Natural killer cell treated with Interleukin-12 subunit alpha and Interleukin-12 subunit beta and Interleukin-15 and Interleukin-18, amount 100 ng/mL, for 72 hours (primary cell): ENCODE results near the gene ASB6. TPM values are rescaled to one million over a fixed set of nuclear protein-coding genes. Genes with fewer than 3 reads are reported as not detected.

ENCODE experiments used
- ATAC-seq, 2 donors: fragments of 150-1000 bp; cut with Tn5 transposase in 1 of 2; sonication (Bioruptor Pico), chemical (Tn5 transposase) in 1 of 2; 2 replicates each; pipeline ENCODE4 v1.10.0; 2021
- DNase-seq: peaks from one replicate; pipeline ENCODE4 v3.0.0; 2022; ENCODE audit warnings: low spot score
- H3K27ac Mint-ChIP-seq, 2 donors: 1 replicate in 1 of 2; 2 replicates in 1 of 2; pipeline ENCODE4 v1.8.0; 2022; ENCODE audit warnings: mixed read lengths in 2 of 2, mild to moderate bottlenecking in 1 of 2, moderate library complexity in 1 of 2
- H3K27me3 Mint-ChIP-seq, 2 donors: 1 replicate in 1 of 2; 2 replicates in 1 of 2; pipeline ENCODE4 v1.8.0; 2022; ENCODE audit warnings: mixed read lengths in 2 of 2
- H3K36me3 Mint-ChIP-seq: one replicate; pipeline ENCODE4 v1.8.0; 2022; ENCODE audit warnings: mixed read lengths
- H3K4me1 Mint-ChIP-seq, 2 donors: 1 replicate in 1 of 2; 2 replicates in 1 of 2; pipeline ENCODE4 v1.8.0; 2022; ENCODE audit warnings: low read depth in 2 of 2, mixed read lengths in 2 of 2, mild to moderate bottlenecking in 1 of 2
- H3K4me3 Mint-ChIP-seq: one replicate; pipeline ENCODE4 v1.8.0; 2022; ENCODE audit warnings: mixed read lengths
- H3K9me3 Mint-ChIP-seq: 2 replicates; pipeline ENCODE4 v1.8.0; 2022; ENCODE audit warnings: mixed read lengths
- total RNA-seq, 2 donors: library from RNA; stranded (reverse); gene quantifications; one replicate each; pipeline ENCODE4 v1.2.3, GENCODE V29; 2022

Gene ASB6
- total RNA-seq, 2 donors from 2014 or later: 31.0 to 42.5 TPM

DNA sequence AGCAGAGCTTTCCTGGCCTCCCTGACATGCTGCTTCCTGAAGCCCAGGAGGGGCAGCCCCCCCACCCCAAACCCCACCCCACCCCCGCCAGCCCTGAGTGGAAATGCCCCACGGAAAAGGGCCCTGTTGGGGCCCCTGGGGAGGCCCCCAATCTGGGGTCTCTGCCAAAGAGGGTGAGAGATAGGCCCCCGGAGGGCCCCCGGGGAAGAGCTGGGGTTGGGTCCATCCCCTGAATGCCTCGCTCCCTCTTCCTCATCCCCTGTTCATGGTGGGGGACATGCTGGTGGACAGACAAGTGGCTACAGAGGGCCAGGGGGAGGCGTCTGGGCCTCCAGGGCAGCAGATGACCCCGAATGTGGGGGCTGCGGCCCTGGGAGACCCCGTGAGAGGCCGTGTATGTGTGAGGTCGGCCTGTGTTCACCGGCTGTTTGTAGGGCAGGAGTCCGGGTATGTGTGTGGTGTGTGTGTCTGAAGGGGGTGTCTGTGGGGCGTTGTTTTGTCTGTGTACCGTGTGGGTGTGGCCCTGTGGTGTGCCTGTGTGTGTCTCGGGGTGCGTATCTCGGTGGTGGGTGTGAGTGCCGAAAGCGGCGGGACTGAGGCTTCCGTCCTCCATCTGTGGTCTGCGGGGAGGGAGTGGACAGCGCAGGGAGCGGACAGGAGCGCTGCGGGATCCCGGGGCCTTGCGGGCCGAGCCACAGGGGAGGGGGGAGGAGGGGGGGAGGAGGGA lies 32.3 kb downstream of the ASB6 start:
- Mint-ChIP-seq H3K27ac (peak overlapping the region; percentile 26 to 29), H3K9me3 (no peaks in the 10 kb centered on the region)

DNA sequence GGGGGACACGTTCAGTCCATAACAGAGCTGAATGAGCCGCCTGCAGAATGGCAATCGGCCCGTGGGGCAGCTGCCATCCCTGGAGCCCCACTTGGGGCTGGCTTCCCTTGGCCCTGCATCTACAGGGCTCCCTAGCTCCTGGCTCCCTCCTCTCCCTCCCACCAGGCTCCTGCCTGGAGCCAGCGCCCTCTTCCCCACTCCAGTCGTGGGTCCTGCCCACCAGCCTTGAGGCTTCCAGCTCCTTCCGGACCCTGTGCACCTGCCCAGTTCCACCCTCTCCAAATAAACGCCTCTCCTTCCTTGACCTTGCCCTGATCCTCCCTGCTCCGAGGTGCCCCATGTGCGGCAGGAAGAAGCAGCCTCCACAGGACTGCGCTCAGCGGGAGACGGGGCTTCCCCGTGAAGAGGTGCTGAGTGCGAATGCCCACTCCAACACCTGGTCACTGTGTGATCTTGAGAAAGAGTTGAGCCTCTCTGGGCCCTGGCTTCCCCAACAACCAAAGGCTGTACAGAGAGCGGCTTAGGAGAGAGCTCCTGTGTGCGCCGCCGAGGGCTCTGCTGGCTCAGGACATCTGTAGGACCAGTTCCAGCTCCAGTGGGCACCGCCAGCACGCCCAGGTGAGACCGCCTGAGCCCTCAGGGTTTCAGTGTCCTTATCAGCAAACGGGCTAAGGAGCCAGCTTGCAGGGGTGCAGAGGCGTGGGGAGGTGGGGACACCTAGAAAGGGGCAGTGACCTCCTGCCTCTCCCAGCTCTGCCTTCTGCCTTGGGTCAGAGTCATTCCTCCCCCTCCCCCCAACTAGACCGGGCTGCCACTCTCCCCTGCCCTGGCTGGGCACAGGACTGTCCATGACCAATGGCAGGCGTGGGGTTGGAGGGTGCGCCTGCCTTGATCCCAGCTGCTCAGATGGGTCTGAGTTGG lies 33.1 kb downstream of the ASB6 start:
- ATAC-seq (no peak), DNase-seq (no peak)
- H3K4me3 Mint-ChIP-seq: peak overlapping the region; percentile 36
- peak overlapping the region in 1 of 2 donors; percentile 25 for H3K27ac Mint-ChIP-seq
- peaks cover 0 to 2% of the 10 kb centered on the region in 2 donors for H3K27me3 Mint-ChIP-seq
- H3K9me3 Mint-ChIP-seq: no peaks in the 10 kb centered on the region
- no peaks in the 10 kb centered on the region for H3K36me3 Mint-ChIP-seq
- H3K4me1 Mint-ChIP-seq: peaks cover 22 to 29% of the 10 kb centered on the region in 2 donors

More for the DNA sequence above, 32.3 kb downstream of the ASB6 start:
- ATAC-seq: peak in 1 of 2 donors; percentile 24
- Mint-ChIP-seq H3K36me3 (no peaks in the 10 kb centered on the region), H3K4me3 (peak overlapping the region; percentile 91), H3K27me3 (peaks cover 0 to 2% of the 10 kb centered on the region in 2 donors), H3K4me1 (peaks cover 22 to 25% of the 10 kb centered on the region in 2 donors)
- DNase-seq: no peak

DNA sequence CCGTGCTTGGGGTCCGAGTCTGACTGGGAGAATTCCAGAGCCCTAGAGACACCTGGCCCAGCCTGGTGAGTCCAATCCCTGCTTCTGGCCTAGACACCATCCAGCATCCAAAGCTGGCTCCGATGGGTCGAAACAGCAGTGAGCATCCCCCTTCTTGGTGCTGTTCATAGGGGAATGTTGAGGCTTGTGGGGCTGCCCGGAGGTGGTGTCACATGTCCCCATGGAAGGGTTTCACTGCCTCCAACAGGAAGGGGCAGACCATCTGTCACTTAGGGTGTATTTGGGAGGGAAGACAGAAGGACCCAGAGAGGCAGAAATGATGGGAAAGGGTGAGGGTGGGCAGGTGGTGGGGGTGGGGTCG lies 34.9 kb downstream of the ASB6 start:
- peaks cover 22 to 37% of the 10 kb centered on the region in 2 donors for H3K4me1 Mint-ChIP-seq
- no peaks in the 10 kb centered on the region for H3K27me3 Mint-ChIP-seq
- DNase-seq (no peak), ATAC-seq (no peak)
- H3K36me3 Mint-ChIP-seq: no peaks in the 10 kb centered on the region
- H3K9me3 Mint-ChIP-seq: no peaks in the 10 kb centered on the region
- H3K27ac Mint-ChIP-seq: peak overlapping the region; percentile 75 to 90
- no peak overlapping the region for H3K4me3 Mint-ChIP-seq

DNA sequence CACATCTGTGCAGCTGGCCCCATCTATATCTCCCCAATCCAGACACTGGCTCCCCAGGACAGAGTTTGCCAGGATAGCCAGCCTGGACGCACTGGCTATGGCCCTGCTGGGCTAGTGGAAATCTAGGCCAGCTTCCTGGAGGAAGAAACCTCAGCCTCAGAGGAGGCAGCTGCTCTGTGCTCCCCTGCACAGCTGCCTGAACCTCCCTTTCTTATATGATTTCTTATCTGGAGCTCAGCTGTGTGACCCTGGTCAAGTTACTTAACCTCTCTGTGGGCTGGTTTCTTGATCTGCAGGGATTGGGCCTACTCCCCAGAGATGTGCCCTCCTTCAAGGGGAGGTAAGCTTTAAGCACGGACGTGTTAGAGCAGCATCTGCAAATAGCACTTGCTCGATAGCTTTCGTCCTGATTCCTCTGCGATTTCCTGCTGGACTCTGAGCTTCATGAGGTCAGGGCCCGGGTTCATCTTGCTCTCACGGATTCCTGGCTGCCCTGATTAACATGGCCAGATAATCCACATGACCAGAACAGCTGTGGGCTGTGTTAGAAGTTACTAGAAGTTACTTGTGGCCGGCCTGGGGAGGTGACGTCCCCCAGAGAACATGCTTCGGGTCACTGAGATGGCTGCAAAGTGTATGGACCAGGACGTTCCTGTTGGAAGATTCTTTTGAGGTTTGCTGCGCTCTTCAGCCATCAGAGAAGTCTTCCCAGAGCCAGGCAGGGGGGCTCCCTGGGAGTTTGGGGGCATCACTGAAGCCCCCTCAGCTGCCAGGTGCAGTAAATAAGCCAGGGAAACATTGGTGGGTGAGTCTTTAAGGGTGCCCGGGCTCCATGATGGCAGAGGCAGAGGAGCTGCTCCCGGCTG lies 35.6 kb downstream of the ASB6 start:
- DNase-seq (no peak), ATAC-seq (no peak)
- Mint-ChIP-seq H3K36me3 (no peaks in the 10 kb centered on the region), H3K4me3 (no peak overlapping the region), H3K27ac (peak overlapping the region; percentile 75 to 90), H3K27me3 (no peaks in the 10 kb centered on the region), H3K9me3 (no peaks in the 10 kb centered on the region), H3K4me1 (peaks cover 22 to 37% of the 10 kb centered on the region in 2 donors)

DNA sequence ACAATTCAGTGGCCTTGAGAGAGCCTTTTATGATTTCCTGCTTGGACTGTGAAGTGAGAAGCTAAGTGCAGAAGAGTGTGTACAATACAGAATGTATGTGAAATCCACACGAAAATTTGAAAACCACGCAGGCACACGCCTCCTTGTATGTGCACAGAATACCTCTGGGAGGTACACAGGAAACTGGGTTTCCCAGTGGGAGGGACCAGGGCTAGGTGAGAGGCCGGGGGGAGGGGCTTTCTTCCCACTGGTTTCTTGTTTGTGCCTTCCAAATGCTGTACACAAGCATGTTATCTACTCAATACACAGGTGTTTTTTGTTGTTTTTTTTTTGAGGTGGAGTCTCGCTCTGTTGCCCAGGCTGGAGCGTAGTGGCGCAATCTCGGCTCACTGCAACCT lies 37.2 kb downstream of the ASB6 start:
- Mint-ChIP-seq H3K27me3 (peaks cover 0 to 3% of the 10 kb centered on the region in 2 donors), H3K27ac (no peak overlapping the region), H3K4me1 (peaks cover 19 to 37% of the 10 kb centered on the region in 2 donors), H3K9me3 (no peaks in the 10 kb centered on the region), H3K36me3 (no peaks in the 10 kb centered on the region), H3K4me3 (no peak overlapping the region)
- DNase-seq (no peak), ATAC-seq (no peak)

DNA sequence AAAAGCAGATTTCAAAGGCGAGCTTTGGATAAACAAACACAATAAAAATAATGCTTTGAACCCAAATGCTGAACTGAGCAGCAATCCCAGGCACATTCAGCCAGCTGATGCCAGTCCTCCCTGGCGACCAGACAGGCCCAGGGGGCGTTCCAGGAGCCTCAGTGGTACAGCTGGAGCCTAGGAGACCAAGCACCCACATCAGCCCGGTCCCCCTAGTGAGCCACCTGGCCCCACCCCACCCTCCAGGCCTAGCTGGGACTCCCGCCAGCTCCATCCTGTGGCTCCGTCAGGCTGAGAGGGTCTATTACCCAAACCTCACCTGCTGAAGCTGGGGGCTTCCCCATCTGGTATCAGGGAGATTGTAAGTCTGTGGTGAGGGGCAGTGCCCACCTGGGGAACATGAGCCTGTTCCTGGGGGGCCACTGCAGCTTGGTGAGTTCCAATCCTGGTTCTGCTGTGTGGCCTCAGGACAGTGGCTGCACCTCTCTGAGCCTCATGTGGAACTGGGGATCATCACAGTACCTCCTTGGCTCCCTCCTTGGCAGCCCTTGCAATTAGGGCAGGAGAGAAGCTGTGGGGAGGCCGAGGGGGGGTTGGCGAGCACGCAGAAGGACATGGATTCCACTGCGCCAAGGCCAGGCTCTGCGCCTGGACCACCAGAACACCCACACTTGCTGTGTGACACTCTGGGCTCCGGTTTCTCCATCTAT lies 37.7 kb downstream of the ASB6 start:
- no peaks in the 10 kb centered on the region for H3K9me3 Mint-ChIP-seq
- no peak overlapping the region for H3K27ac Mint-ChIP-seq
- H3K4me3 Mint-ChIP-seq: no peak overlapping the region
- H3K27me3 Mint-ChIP-seq: peaks cover 0 to 3% of the 10 kb centered on the region in 2 donors
- DNase-seq: no peak
- no peak for ATAC-seq
- peaks cover 16 to 35% of the 10 kb centered on the region in 2 donors for H3K4me1 Mint-ChIP-seq
- H3K36me3 Mint-ChIP-seq: no peaks in the 10 kb centered on the region

DNA sequence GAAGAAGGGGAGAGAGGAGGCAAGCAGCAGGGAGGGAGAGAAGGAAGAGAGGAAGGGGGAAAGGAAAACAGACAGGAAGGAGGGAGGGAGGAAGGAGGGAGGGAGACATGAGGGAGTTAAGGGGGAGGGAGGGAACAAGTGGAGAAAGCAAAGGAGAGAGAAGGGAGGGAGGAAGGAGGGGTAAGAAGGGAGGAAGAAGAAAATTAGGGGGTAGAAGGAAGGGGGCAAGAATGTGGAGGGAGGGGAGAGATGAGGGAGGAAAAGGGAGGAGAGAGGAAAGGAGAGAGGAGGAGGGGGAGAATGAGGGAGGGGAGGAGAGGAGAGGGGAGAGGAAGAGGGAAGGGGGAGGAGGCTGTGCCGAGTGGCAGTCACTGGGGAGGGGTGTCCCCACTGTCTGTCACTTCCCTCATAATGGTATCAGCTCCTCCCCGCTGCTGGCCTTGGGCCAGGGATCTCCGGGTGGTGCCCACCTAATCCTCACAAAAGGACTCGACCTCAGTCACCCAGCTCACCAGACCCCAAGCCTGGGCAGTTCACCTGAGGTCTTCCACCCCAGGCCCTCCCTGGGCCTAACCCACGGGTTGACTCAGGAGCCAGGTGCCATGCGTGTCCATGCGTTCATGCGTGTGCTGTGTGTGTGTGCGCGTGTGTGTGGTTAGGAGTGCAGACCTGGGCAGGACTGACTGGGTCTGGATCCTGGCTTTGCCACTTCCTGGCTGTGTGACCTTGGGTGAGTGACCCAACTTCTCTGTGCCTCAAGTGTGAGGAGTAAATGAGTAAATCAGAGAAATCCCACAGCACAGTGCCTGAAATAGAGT lies 39.1 kb downstream of the ASB6 start:
- ATAC-seq: peak; percentile 48 to 49
- Mint-ChIP-seq H3K4me1 (peaks cover 18 to 36% of the 10 kb centered on the region in 2 donors), H3K36me3 (no peaks in the 10 kb centered on the region), H3K4me3 (no peak overlapping the region), H3K9me3 (no peaks in the 10 kb centered on the region), H3K27me3 (peaks cover 7 to 8% of the 10 kb centered on the region in 2 donors), H3K27ac (peak overlapping the region in 1 of 2 donors; percentile 61)
- no peak for DNase-seq

DNA sequence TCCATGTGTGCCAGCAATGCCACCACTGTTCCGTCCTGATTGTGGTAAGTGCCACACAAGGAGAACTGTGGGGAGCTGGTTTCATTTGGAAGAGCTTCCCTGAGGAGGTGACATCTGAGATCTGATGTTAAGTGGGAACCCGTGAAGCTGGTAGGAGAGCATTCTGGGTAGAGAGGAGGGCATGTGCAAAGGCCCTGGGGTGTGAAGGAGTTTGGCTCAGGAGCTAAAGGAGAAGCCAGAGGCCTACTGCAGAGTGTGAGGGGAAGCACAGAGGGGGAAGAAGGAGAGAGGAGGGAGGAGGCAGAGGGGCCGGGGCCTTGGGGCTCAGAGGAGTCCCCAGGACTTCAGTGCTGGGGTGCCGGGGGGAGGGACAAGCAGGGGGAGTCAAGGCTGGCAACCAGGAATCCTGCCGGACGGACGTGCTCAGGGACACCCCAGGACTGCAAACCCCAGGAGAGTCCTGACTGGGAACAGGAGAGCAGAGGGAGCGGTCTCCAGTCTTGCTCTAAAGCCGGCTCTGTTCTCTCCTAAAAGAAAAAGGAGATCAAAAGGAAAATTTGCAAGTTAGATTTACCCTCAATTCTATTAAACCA lies 40.8 kb downstream of the ASB6 start:
- H3K9me3 Mint-ChIP-seq: no peaks in the 10 kb centered on the region
- no peaks in the 10 kb centered on the region for H3K36me3 Mint-ChIP-seq
- DNase-seq: no peak
- peaks cover 8 to 27% of the 10 kb centered on the region in 2 donors for H3K4me1 Mint-ChIP-seq
- H3K4me3 Mint-ChIP-seq: no peak overlapping the region
- ATAC-seq: no peak
- H3K27me3 Mint-ChIP-seq: peaks cover 8% of the 10 kb centered on the region in 2 donors
- no peak overlapping the region for H3K27ac Mint-ChIP-seq

DNA sequence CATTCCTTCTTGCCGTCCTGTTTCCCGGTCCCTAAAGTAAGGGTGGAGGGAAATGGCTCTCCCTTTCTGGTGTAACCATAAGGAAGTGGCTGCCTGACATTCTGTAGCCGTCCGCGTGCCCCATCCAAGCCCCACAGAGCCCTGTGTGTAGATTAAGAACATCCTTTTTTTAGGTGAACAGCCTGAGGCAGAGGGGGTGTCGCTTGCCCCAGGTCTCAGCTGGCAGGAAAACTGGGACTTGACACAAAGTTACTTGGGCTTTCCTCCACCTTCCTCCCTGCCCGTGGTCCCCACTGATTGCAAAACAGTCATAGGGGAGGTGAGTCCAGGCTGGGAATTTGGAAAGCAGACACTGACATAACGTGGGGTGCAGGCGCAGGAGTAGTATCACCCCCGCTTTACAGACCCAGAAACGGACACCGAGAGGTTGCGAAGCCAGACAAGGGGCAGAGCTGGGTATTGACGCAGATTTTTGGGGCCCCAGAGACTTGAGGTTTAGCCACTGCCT lies 43.8 kb downstream of the ASB6 start:
- H3K36me3 Mint-ChIP-seq: no peaks in the 10 kb centered on the region
- peak overlapping the region; percentile 30 for H3K4me3 Mint-ChIP-seq
- H3K27ac Mint-ChIP-seq: peak overlapping the region in 1 of 2 donors; percentile 50
- no peaks in the 10 kb centered on the region for H3K9me3 Mint-ChIP-seq
- ATAC-seq (peak in 1 of 2 donors; percentile 19), DNase-seq (no peak)
- H3K4me1 Mint-ChIP-seq: peaks cover 13 to 22% of the 10 kb centered on the region in 2 donors
- H3K27me3 Mint-ChIP-seq: peaks cover 25 to 31% of the 10 kb centered on the region in 2 donors

DNA sequence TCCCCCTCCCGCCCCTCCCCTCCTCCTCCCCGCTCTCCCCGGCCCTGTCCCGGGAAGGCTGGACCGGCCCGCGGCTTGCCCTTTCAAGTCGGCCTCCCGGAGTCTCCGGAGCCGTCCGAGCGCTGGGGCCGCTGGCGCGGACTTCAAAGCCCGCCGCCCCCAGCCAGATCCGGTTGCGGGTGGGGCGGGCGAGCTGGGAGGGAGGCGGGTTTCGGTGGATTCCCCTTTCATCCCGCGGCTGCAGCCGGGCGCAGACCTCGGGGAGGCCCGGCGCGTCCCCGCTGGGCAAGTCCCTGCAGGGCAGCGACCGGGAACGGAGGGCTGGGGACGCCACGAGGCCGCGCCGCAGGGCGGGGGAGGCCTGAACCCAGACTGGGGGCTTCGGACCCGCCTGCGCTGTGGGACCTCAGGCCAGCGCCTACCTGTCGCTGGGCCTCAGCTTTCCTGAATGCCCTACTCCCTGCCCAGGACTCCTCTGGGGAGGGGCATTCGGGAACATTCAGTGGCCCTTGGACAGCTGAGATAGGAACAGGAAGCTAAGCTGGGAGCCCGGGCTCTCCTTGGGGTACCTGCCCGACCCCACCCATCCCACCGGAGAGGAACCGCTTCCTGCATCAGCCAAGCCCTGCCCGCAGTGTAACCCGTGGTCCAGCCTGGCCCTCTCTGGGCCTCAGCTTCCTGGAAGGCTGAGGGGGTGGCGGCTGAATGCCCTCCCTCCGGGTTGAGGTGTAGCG lies 44.4 kb downstream of the ASB6 start:
- no peaks in the 10 kb centered on the region for H3K9me3 Mint-ChIP-seq
- no peak overlapping the region for H3K27ac Mint-ChIP-seq
- H3K27me3 Mint-ChIP-seq: peaks cover 25 to 31% of the 10 kb centered on the region in 2 donors
- DNase-seq (peak; percentile 84), ATAC-seq (peak; percentile 62 to 84)
- H3K4me3 Mint-ChIP-seq: peak overlapping the region; percentile 30
- H3K4me1 Mint-ChIP-seq: peaks cover 13 to 18% of the 10 kb centered on the region in 2 donors
- no peaks in the 10 kb centered on the region for H3K36me3 Mint-ChIP-seq

DNA sequence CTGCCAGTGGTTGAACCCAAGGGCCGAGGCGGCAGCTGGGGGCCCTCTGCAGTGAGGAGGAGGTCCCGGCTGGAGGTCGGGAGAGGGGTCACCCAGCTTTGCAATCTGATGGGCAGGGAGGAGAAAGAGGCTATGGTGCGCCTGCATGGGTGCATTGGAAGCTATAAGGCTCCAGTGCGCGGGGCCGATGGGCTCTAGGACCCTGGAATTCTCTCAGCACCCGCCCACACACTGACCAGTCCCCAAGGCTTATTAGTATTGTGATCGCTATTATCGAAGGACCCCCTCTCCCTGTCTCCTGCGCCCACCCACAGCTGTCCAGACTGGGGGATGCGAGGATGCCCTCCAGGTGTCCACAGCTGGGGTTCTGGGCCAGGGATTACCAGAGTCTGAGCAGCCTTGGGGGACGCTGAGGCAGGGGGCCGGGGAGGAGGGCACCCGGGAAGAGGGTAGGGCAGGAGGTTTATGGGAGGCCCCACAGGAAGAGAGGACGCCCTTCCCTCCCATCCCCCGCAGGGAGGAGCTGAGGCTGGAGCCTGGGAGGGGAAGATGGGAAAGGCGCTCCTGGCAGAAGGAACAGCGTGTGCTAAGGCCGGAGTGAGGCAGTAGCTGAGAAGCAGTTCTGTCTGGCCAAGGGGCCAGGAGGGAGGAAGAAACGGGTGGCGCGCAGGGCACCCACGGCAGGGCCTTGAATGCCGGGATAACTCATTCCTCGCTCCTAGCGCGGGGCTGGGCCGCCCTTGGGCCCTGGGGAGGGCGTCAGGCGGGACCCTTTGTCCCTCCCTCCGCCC lies 45.2 kb downstream of the ASB6 start:
- no peaks in the 10 kb centered on the region for H3K9me3 Mint-ChIP-seq
- no peak overlapping the region for H3K27ac Mint-ChIP-seq
- peaks cover 13 to 15% of the 10 kb centered on the region in 2 donors for H3K4me1 Mint-ChIP-seq
- H3K27me3 Mint-ChIP-seq: peaks cover 25 to 31% of the 10 kb centered on the region in 2 donors
- H3K36me3 Mint-ChIP-seq: no peaks in the 10 kb centered on the region
- no peak overlapping the region for H3K4me3 Mint-ChIP-seq
- DNase-seq (no peak), ATAC-seq (peak in 1 of 2 donors; percentile 7)
